A549 (cell line): Measurements from ENCODE around the gene EPS8. TPM values are rescaled to one million over a fixed set of nuclear protein-coding genes. Genes with fewer than 3 reads are reported as not detected.

Experiments used
- ATAC-seq, 2 experiments: fragments of 200-7000 bp in 1 of 2; fragments of >200 bp in 1 of 2; cut with Nextera tagmentation in 1 of 2; cut with Tn5 transposase in 1 of 2; 3 replicates each; pipeline versions ENCODE4 v1.8.0 to v1.9.1; 2018 to 2020; ENCODE audit warnings: mild to moderate bottlenecking in 1 of 2, moderate library complexity in 1 of 2
- CTCF ChIA-PET: fragments of 300-600 bp; sonication (Branson Sonifier 250); formaldehyde crosslinking; extraction: SDS; loops from one replicate; lab custom pipeline; 2021; ENCODE audit warnings: antibody characterized with exemption, inconsistent platforms; lab: Yijun Ruan, JAX
- POLR2A ChIA-PET: fragments of 350-600 bp; formaldehyde crosslinking; extraction: SDS; loops from one replicate; lab custom pipeline; 2021; ENCODE audit warnings: antibody characterized with exemption, inconsistent platforms; lab: Yijun Ruan, JAX
- DNase-seq, 2 experiments: peaks; one replicate each; pipeline versions ENCODE4 v3.0.0 to v3.0.0-alpha.2; 2011 to 2016; ENCODE audit warnings: low read depth in 1 of 2, low spot score in 1 of 2
- FAIRE-seq: peaks from 2 replicates; lab custom pipeline; 2011; peaks lifted over from hg19 to GRCh38; lab: Jason Lieb, UNC
- H3K27ac ChIP-seq, 2 experiments: fragments of >200 bp; sonication (Bioruptor Twin); formaldehyde crosslinking; 3 replicates each; pipeline ENCODE4 v1.5.1; 2016 to 2017
- H3K4me1 ChIP-seq: fragments of >200 bp; sonication (Bioruptor Twin); formaldehyde crosslinking; 3 replicates; pipeline ENCODE4 v1.6.1; 2016
- H3K4me2 ChIP-seq: fragments of >200 bp; sonication (Bioruptor Twin); formaldehyde crosslinking; 3 replicates; pipeline ENCODE4 v1.6.1; 2016
- H3K4me3 ChIP-seq: fragments of >200 bp; sonication (Bioruptor Twin); formaldehyde crosslinking; 3 replicates; pipeline ENCODE4 v1.5.1; 2016
- H3K9me3 ChIP-seq: fragments of >200 bp; sonication (Bioruptor Twin); formaldehyde crosslinking; 3 replicates; pipeline ENCODE4 v1.6.1; 2016
- BCL3 ChIP-seq: fragments of >200 bp; sonication (Bioruptor Twin); formaldehyde crosslinking; IDR thresholded peaks from 3 replicates; pipeline ENCODE4 v1.6.1; 2016
- CBX2 ChIP-seq: fragments of 200-600 bp; sonication (generic); IDR thresholded peaks from 2 replicates; pipeline ENCODE4 v1.6.1; 2016; ENCODE audit warnings: low read depth, mild to moderate bottlenecking, borderline replicate concordance
- CBX8 ChIP-seq: fragments of 200-600 bp; sonication (generic); IDR thresholded peaks from 2 replicates; pipeline ENCODE4 v1.6.1; 2016
- CEBPB ChIP-seq, 2 experiments: fragments of >200 bp in 1 of 2; sonication (Bioruptor Twin) in 1 of 2; formaldehyde crosslinking in 1 of 2; IDR thresholded peaks; 2 replicates each; pipeline ENCODE4 v1.6.1; 2012 to 2016
- CHD2 ChIP-seq: fragments of 150-350 bp; IDR thresholded peaks from 2 replicates; pipeline ENCODE4 v1.6.1; 2014; ENCODE audit warnings: low read length; ENCODE audit not compliant: partially characterized antibody
- CTCF ChIP-seq: fragments of >200 bp; sonication (Bioruptor Twin); formaldehyde crosslinking; IDR thresholded peaks from 3 replicates; pipeline ENCODE4 v1.5.1; 2016
- EHF ChIP-seq: fragments of 250-450 bp; sonication (Bioruptor Pico); IDR thresholded peaks from 2 replicates; pipeline ENCODE4 v1.5.0; 2020; ENCODE audit warnings: mild to moderate bottlenecking
- FOSB ChIP-seq: fragments of 250-450 bp; sonication (Bioruptor Pico); IDR thresholded peaks from 2 replicates; pipeline ENCODE4 v1.5.0; 2020; ENCODE audit warnings: mild to moderate bottlenecking, moderate library complexity
- FOXS1 ChIP-seq: fragments of 250-450 bp; sonication (Bioruptor Pico); IDR thresholded peaks from 2 replicates; pipeline ENCODE4 v1.5.0; 2020; ENCODE audit warnings: mild to moderate bottlenecking, moderate library complexity
- HDAC2 ChIP-seq: fragments of 200-600 bp; sonication (generic); IDR thresholded peaks from 2 replicates; pipeline ENCODE4 v1.6.1; 2016
- HOXA7 ChIP-seq: fragments of 250-450 bp; sonication (Bioruptor Pico); IDR thresholded peaks from 2 replicates; pipeline ENCODE4 v1.5.0; 2020; ENCODE audit warnings: mild to moderate bottlenecking, moderate library complexity
- JUN ChIP-seq, 2 experiments: fragments of >200 bp; sonication (Bioruptor Twin); formaldehyde crosslinking; IDR thresholded peaks; 2 replicates in 1 of 2; 3 replicates in 1 of 2; pipeline ENCODE4 v1.6.1; 2016 to 2017
- KDM1A ChIP-seq: fragments of 200-600 bp; sonication (generic); IDR thresholded peaks from 2 replicates; pipeline ENCODE4 v1.6.1; 2016; ENCODE audit warnings: low read depth, mild to moderate bottlenecking
- MAFK ChIP-seq: fragments of 450-650 bp; IDR thresholded peaks from 2 replicates; pipeline ENCODE4 v1.6.1; 2014; ENCODE audit not compliant: partially characterized antibody
- MAZ ChIP-seq: fragments of 150-350 bp; IDR thresholded peaks from 2 replicates; pipeline ENCODE4 v1.6.1; 2014; ENCODE audit warnings: antibody characterized with exemption, low read depth, low read length, borderline replicate concordance
- MYC ChIP-seq: IDR thresholded peaks from 2 replicates; pipeline ENCODE4 v1.6.1; 2012; ENCODE audit warnings: mild to moderate bottlenecking, inconsistent platforms, low read length, improper control_type of control experiment, borderline replicate concordance
- NFE2L2 ChIP-seq: fragments of 150-350 bp; conservative IDR thresholded peaks from 2 replicates; pipeline ENCODE4 v1.6.1; 2014; ENCODE audit warnings: low read length
- NR3C1 ChIP-seq: fragments of >200 bp; sonication (Bioruptor Twin); formaldehyde crosslinking; IDR thresholded peaks from 3 replicates; pipeline ENCODE4 v1.6.1; 2017
- PHF8 ChIP-seq: fragments of 200-600 bp; sonication (generic); IDR thresholded peaks from 2 replicates; pipeline ENCODE4 v1.6.1; 2016; ENCODE audit warnings: low read depth, mild to moderate bottlenecking, antibody characterized with exemption, moderate library complexity, borderline replicate concordance
- POLR2AphosphoS2 ChIP-seq: conservative IDR thresholded peaks from 2 replicates; pipeline ENCODE4 v1.6.1; 2012; ENCODE audit warnings: low read length, improper control_type of control experiment, inconsistent platforms
- RAD21 ChIP-seq, 2 experiments: fragments of >200 bp in 1 of 2; sonication (Bioruptor Twin) in 1 of 2; formaldehyde crosslinking in 1 of 2; IDR thresholded peaks in 1 of 2; conservative IDR thresholded peaks in 1 of 2; 2 replicates in 1 of 2; 3 replicates in 1 of 2; pipeline ENCODE4 v1.6.1; 2012 to 2018; ENCODE audit warnings: inconsistent platforms in 1 of 2
- RARB ChIP-seq: fragments of 250-450 bp; sonication (Bioruptor Pico); IDR thresholded peaks from 2 replicates; pipeline ENCODE4 v1.8.0; 2021; ENCODE audit warnings: mild to moderate bottlenecking, moderate library complexity
- REST ChIP-seq: fragments of 200-600 bp; sonication (generic); IDR thresholded peaks from 2 replicates; pipeline ENCODE4 v1.6.1; 2016; ENCODE audit warnings: antibody characterized with exemption, mild to moderate bottlenecking, moderate library complexity
- RFX5 ChIP-seq: fragments of 450-650 bp; IDR thresholded peaks from 2 replicates; pipeline ENCODE4 v1.7.1; 2014; ENCODE audit warnings: antibody characterized with exemption, mild to moderate bottlenecking, moderate library complexity
- RNF2 ChIP-seq: fragments of 200-600 bp; sonication (generic); IDR thresholded peaks from 2 replicates; pipeline ENCODE4 v1.6.1; 2016; ENCODE audit warnings: low read depth, mild to moderate bottlenecking, antibody characterized with exemption, moderate library complexity, borderline replicate concordance
- SREBF2 ChIP-seq: fragments of 450-650 bp; IDR thresholded peaks from 2 replicates; pipeline ENCODE4 v1.6.1; 2014; ENCODE audit warnings: mild to moderate bottlenecking, moderate library complexity
- TFCP2L1 ChIP-seq: fragments of 250-450 bp; sonication (Bioruptor Pico); IDR thresholded peaks from 2 replicates; pipeline ENCODE4 v1.5.0; 2021; ENCODE audit warnings: mild to moderate bottlenecking
- TP53 ChIP-seq: fragments of 250-450 bp; sonication (Bioruptor Pico); IDR thresholded peaks from 2 replicates; pipeline ENCODE4 v1.5.0; 2021; ENCODE audit warnings: mild to moderate bottlenecking, moderate library complexity
- ZC3H11A ChIP-seq: fragments of 450-650 bp; IDR thresholded peaks from 2 replicates; pipeline ENCODE4 v1.6.1; 2014; ENCODE audit warnings: antibody characterized with exemption, mild to moderate bottlenecking
- ZSCAN20 ChIP-seq: fragments of 250-450 bp; sonication (Bioruptor Pico); IDR thresholded peaks from 2 replicates; pipeline ENCODE4 v1.8.0; 2022; ENCODE audit warnings: mild to moderate bottlenecking, moderate library complexity
- WGBS: methylation state at CpG from one replicate; pipeline ENCODE4 v1.1.6; 2017; ENCODE audit errors: missing lambda C conversion rate; 5-methylcytosine and 5-hydroxymethylcytosine counted together
- polyA plus RNA-seq, 4 experiments: library from polyadenylated mRNA; depleted of rRNA in 3 of 4; stranded (reverse); fragments of >200 nt; fragmentation: RNase III in 1 of 4; extraction: RNeasy Plus Mini Kit Qiagen cat#74134 plus additional on column Dnase treatment in 1 of 4; gene quantifications; 2 replicates in 3 of 4; 3 replicates in 1 of 4; pipeline ENCODE4 v1.2.3, GENCODE V29; 2011 to 2017
- TF ChIP-seq, protein P1 (sequence below): IDR thresholded peaks from 2 replicates; pipeline ENCODE4 v1.6.1; 2012; ENCODE audit warnings: low read depth, borderline replicate concordance
- TF ChIP-seq, protein P2 (sequence below): fragments of 250-450 bp; sonication (Bioruptor Pico); IDR thresholded peaks from 2 replicates; pipeline ENCODE4 v1.5.0; 2021; ENCODE audit warnings: mild to moderate bottlenecking, moderate library complexity, borderline replicate concordance

The EPS8 gene
- polyA plus RNA-seq, 2 of the 4 experiments (the other 2 are of a cell fraction): 25.1 to 101 TPM

GRCh38 chr12:15662303-15662980 is 126.7 kb downstream of the EPS8 start:
- Histone ChIP-seq H3K4me1 (peaks cover 41% of the 10 kb centered on the region), H3K4me3 (no peak overlapping the region), H3K4me2 (peak overlapping the region; percentile 67), H3K9me3 (no peaks in the 10 kb centered on the region), H3K27ac (peak overlapping the region; percentile 86 to 88)
- peak; percentile 78 to 91 for DNase-seq
- ChIA-PET CTCF (interaction anchor here (1.5 kb wide), 1 partner anchor 72 kb away, joined by 7 read pairs; no protein-coding TSS in a partner anchor), POLR2A (interaction anchor here (0.6 to 1.4 kb wide), 7 partner anchors 33 to 1296 kb away, joined by 3 to 11 read pairs (median 3); partner anchors contain the start of gene EPS8)
- 21% methylated on average over 3 of the region's 3 CpGs for WGBS
- peak; percentile 90 for FAIRE-seq
- ATAC-seq: peak; percentile 97 to 99
- TF ChIP-seq CBX2: no peak
- TF ChIP-seq NR3C1: no peak
- no peak for TF ChIP-seq CTCF
- TF ChIP-seq MAFK: peak; percentile 76
- no peak for TF ChIP-seq HOXA7 (CRISPR knock-in tag)
- TF ChIP-seq JUN (IDR thresholded peaks at IDR 0.05): peak in 1 of 2 experiments; percentile 58; a peak in 1 of 5 replicates
- TF ChIP-seq TFCP2L1 (CRISPR knock-in tag): no peak
- no peak for TF ChIP-seq PHF8
- TF ChIP-seq CBX8: no peak
- no peak for TF ChIP-seq RARB (CRISPR knock-in tag)
- TF ChIP-seq CHD2: no peak
- TF ChIP-seq FOSB (CRISPR knock-in tag): no peak
- TF ChIP-seq EHF (CRISPR knock-in tag): no peak; the same call in 1 of the 2 replicates
- no peak; a peak in 1 of 5 replicates for TF ChIP-seq RAD21 (conservative IDR thresholded peaks at IDR 0.05 in 1 of 2, IDR thresholded peaks at IDR 0.05 in 1 of 2)
- TF ChIP-seq CEBPB (IDR thresholded peaks at IDR 0.05): peak in 1 of 2 experiments; percentile 55; a peak in 1 of 4 replicates
- TF ChIP-seq NFE2L2: peak; percentile 86
- TF ChIP-seq SREBF2: no peak
- TF ChIP-seq RNF2: no peak
- TF ChIP-seq, protein P1, sequence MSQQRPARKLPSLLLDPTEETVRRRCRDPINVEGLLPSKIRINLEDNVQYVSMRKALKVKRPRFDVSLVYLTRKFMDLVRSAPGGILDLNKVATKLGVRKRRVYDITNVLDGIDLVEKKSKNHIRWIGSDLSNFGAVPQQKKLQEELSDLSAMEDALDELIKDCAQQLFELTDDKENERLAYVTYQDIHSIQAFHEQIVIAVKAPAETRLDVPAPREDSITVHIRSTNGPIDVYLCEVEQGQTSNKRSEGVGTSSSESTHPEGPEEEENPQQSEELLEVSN: no peak
- no peak for TF ChIP-seq REST
- no peak for TF ChIP-seq POLR2AphosphoS2
- TF ChIP-seq ZSCAN20 (CRISPR knock-in tag): peak; percentile 74; the same call in 1 of the 2 replicates
- TF ChIP-seq BCL3: peak; percentile 58; the same call in 1 of the 3 replicates
- no peak for TF ChIP-seq ZC3H11A
- no peak for TF ChIP-seq HDAC2
- TF ChIP-seq, protein P2, sequence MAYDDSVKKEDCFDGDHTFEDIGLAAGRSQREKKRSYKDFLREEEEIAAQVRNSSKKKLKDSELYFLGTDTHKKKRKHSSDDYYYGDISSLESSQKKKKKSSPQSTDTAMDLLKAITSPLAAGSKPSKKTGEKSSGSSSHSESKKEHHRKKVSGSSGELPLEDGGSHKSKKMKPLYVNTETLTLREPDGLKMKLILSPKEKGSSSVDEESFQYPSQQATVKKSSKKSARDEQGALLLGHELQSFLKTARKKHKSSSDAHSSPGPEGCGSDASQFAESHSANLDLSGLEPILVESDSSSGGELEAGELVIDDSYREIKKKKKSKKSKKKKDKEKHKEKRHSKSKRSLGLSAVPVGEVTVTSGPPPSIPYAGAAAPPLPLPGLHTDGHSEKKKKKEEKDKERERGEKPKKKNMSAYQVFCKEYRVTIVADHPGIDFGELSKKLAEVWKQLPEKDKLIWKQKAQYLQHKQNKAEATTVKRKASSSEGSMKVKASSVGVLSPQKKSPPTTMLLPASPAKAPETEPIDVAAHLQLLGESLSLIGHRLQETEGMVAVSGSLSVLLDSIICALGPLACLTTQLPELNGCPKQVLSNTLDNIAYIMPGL (CRISPR knock-in tag): no peak
- no peak for TF ChIP-seq KDM1A
- TF ChIP-seq TP53: no peak
- TF ChIP-seq FOXS1: no peak
- TF ChIP-seq RFX5: no peak
- TF ChIP-seq MAZ: no peak
- TF ChIP-seq MYC: no peak
